HG03558 (cell line): ENCODE measurements around the gene SIK2.
A peak's percentile ranks its signal among the peaks of the same experiment; 100 is the strongest.
"Not testable (repeated sequence)": the region's sequence is repeated elsewhere in the genome, so short reads cannot be mapped to it uniquely, and the experiment has no call there.

Source experiments
- ATAC-seq: cut with Tn5 transposase; IDR thresholded peaks from one replicate; pipeline ENCODE4 v1.9.1; 2021; ENCODE audit warnings: moderate number of reproducible peaks; ENCODE audit not compliant: unreplicated experiment; ENCODE audit errors: extremely low read depth

SIK2 gene

DNA sequence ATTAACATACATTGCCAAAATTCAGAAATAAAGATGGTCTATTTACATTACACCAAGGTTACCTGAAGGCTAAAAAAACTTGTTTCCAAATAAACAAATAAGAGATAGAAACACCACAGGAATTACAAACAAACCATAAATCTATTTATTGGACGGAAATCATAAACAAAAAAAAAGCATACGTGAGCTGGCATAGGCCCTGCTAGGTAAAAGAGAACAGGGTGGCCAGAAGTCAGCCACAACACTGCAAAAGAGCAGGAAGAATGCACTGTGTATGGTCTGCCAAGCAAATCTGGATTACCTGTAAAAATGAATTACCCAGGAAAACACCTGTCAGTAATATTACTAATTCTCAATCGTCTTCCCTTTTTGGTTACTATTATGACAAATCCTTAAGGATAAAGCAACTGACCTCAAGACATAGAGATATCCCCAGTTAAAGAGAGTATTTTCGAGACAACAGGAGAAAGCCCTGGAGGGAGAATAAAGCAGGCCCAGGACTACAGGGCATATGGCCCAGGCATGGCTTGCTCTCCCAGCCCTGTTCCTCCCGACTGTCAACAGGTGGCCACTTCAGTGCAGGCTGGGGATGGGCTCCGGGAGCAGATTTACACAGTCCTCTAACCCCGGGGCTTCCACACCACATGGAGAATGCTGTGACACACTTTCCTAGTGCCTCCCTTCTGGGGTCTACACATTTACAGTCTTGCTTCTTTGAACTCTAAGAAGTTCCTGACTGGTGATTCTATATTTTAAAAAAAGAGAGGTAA lies 146.0 kb downstream of the SIK2 start:
- no peak for ATAC-seq

DNA sequence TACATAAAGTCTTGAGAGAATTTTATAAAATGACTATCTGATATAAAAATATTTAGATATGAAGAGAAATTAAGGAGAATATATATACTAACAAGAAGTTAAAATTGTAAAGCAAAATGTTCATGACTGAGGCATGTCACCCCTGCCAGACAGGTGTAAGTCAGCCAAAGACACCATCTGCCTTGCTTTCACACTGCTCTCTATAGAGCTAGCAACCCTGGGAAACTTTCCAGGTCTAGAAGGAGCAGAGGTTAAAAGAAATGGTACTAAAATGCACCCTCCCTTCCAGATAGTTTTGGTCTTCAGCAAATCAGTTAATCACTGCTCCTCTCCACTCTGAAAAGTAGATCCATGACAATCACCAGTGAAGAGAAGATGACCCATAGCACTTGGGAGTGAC lies 147.4 kb downstream of the SIK2 start:
- no peak for ATAC-seq

DNA sequence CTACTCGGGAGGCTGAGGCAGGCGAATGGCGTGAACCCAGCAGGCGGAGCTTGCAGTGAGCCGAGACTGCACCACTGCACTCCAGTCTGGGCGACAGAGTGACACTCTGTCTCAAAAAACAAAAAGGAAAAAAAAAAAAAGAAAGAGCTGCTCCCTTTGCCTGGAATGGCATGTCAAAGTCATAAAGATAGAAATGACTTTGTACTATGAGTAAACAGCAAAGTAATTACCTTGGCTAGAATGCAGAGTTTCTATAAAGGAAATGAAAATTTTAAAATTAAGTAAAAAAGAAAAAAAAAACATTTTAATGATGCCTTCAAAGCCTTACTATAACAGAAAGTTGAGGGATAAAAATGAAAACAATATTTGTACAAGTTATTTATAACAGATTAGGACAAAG lies 153.8 kb downstream of the SIK2 start:
- no peak for ATAC-seq

DNA sequence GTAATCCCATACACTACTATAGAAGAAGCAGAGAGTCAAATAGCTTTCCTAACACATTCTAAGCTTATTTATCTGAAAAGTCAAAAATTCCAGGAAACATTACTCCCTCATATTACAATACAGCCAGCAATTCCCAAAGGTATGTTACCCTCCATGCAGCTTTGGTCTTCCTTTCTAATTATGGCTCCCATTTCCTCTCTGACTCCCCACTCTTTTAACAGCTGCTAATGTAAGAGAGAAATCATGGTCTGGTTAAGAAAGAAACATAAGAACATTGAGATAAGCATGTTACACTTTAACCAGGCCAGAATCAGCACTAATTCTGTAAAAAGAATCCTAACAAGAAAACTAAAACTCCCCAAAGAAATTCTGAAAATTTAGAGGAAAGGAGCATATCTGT lies 157.1 kb downstream of the SIK2 start:
- no peak for ATAC-seq

DNA sequence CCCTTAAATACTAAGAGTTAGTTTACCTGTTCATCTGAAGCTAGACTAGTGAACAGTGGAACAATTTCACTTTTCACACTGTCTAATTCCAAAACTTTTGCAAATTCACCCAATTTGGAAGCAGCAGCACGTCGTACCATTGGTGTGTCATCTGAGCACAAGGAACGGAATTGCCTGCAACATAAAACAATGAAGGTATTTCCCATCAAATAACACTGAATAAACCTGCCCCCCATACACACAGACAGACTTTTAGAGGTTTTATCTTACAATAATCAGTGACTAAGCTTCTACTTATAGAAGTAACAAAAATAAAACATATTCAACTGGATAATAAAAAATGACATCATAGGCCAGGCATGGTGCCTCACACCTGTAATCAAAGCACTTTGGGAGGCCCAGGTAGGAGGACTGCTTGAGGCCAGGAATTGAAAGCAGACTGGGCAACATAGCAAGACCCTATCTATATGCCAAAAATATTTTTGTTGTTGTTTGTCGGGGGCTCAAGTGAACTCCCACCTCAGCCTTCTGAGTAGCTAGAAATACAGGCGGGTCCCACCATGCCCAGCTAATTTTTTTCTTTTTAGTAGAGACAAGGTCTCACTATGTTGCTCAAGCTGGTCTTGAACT lies 157.6 kb downstream of the SIK2 start:
- ATAC-seq: no peak

DNA sequence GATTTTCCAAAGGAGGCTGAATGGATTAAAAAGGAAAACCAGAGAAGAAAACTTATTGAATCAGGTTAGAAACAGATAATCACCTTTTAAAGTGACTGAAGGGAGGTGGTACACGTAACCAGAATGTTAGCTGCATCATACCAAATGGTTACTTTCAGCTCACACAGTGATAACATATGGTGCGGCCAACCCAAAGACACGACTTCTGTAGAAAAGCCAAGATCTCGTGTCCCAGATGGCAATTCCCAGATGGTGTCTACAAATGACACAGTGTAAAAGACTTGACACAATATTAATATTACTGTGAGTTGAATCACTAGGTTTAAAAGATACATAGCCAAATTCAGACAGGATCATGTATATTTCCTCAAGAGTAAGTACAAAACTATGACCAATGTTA lies 158.8 kb downstream of the SIK2 start:
- ATAC-seq: no peak

DNA sequence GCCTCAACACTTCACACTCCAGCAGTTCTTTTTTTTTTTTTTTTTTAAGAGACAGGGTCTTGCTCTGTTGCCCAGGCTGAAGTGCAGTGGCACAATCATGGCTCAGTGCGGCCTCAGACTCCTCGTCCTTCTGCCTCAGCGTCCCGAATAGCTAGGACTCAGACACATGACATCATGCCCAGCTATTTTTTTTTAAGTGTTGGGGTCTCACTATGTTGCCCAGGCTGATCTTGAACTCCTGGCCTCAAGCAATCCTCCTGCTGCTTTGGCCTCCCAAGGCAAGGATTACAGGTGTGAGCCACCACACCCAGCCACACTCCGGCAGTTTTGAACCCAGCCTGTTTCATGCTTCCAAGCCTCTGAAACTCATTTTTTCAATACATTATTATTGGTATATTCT lies 160.3 kb downstream of the SIK2 start:
- ATAC-seq: no peak

DNA sequence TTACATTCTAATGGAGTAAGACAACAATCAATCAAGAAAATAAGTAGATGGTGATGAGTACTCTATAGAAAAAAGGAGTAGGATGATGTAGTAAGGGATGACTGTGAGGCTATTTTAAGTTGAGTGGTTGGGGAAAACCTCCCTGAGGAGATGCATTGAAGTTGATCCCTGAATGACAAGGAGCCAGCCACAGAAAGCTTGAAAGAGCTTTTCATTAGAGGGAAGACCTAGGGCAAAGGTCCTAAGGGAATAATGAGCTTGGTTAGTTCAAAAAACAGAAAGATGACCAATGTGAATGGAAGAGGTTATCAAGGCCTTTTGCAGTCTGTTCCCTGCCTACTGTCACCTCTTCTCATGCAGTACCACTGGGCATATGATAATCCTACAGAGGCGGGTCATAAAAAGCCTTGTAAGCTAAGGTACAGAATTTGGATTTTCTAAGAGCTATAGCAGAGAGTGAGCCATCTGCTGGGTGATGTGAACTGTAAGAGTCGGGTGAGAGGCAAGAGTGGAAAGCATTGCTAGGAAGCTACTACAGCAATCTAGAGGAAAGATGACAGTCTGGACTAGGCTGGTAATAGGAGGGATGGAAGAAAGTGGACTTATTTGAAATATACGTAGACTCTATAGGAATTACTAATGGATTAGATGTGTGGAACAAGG lies 160.9 kb downstream of the SIK2 start:
- ATAC-seq: no peak

DNA sequence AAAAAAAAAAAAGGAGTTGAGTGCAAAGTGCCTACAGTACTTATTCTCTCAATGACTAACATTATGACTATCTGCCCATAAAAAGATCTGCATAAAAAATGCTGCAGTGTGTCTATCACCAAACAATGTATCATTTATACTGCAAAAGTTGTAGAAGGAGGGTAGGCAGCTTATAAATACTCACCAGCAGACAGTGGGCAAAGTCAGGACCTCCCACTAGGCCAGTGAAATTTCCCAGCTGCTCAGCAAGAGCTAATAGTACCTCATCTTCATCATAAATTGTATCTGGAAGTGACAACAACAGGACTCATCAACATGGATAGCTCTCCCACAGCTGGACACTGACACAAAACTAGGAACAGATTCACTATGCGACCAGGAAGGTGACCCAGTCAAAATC lies 162.4 kb downstream of the SIK2 start:
- ATAC-seq: no peak

DNA sequence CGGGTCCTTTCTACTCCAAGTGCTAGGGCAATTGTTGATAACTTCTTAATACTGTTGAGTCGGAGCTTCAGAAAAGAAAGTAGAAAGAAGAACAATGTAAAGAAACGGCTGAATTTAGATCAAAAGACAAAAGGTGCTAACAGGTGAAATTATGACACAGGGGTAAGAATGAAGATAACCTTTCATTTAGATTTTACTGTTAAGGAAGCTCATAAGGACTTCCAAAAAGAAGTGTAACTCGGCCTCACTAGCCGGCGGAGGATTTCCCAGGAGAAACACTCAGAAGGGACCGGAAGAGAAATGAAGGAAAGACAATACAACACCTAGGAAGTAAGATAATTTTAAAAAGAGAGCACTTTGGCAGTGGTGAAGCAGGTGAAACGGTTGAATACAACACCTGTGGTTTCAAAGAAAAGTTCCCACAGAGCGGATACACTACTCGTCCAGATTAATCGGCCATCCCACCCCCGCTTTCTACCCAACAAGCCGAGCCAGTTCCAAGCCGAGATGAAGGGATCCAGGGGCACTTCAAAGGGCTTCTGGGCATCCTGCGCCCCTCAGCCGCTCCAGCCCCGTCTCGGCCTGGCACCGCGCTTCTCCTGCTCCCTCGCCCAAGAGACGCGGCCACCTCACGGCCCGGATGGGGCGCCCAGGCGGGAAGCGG lies 163.2 kb downstream of the SIK2 start:
- ATAC-seq: no peak

DNA sequence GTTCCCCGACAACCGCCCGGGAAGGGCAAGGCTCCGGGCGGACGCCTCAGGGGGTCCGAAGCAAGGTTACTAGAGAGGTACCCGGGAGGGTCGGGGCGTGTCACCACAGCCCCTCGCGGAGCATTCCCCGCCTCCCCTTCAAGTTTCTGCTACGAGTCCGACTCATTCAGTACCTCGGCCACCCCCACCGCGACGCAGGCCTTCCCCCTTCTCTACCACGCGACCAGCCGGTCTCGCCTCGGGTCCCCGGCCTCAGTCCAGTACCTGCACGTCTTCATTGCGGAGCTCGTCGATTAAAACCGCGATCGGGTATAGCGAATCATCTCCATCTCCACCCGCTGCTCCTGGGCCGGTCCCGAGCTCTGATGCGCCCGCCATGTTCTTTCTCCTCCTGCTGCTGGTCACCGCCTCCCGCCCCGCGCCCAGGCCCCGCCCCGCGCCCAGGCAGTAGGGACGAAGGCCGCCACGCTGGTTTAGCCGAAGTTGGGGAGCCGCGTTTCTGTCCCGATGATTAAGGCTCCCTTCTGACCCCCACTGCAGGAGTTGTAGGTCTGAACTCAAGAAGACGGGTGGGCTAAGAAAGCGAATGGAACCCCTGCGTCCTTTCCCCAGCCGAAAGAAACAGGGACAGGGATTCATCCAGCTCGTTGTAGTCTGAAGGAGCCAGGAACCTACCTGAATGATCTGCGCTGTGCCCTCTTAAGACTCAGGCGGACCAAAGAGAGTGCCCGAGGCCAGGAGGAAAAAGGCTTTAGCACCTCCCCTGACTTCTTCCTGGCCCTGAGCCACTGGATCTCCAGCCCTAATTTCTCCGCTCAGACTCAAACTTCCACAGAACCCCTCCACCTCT lies 164.0 kb downstream of the SIK2 start, which contains the start of gene PPP2R1B:
TSS of gene PPP2R1B (minus strand) at position 406 of the 850 bp plus-strand sequence. CDS start at position 378, 28 bp downstream.
- ATAC-seq: no peak

DNA sequence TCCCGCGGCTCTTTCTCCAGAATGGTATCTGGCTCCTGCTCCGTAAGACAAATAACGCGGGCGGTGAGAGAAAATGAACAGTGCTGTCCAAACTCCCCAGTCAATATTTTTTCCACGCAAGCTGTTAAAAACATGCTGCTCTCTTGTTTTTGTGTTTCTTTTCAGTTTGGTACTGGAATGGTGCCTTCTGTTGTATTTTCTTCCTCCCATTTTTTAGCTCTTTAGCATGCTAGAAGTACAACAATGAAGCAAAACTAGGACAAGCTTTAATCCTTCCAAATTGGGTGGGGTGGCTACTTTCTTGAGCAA lies 164.5 kb downstream of the SIK2 start:
- no peak for ATAC-seq

DNA sequence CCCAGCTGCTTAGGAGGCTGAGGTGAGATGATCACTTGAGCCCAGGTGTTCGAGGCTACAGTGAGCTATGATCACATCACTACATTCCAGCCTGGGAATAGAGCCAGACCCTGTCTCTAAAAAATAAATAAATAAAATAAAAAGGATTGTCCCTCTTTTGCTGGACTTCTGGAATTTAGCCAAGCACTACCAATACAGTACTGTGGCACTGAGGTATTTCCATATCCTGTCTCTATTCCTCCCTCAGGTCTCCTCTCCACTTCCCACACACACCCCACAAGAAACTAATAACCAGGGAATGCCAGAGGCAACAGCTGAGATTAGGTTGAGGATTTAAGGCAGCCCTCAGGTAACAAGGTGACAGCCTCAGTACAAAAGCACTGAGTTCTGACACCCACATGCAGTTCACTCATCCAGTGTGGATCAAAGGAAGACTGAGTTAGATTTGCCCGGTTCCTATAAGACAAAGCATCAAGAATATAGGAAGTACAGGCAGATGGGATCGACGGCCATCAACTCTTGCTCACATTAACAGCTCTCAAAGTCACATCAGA lies 168.4 kb downstream of the SIK2 start:
- no peak for ATAC-seq

DNA sequence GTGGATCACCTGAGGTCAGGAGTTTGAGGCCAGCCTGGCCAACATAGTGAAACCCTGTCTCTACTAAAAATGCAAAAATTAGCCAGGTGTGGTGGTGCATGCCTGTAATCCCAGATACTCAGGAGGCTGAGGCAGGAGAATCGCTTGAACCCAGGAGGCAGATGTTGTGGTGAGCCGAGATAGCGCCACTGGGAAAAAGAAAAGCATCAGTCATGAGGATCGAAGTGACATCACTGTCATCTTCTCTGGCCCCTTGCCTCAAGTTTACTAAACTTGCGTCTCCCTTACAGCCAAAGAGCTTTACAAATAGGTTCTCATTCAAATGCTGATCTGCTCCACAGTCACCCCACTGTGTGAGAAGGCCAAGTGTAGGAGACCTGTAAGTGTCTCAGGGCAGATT lies 169.0 kb downstream of the SIK2 start:
- not testable (repeated sequence) for ATAC-seq

DNA sequence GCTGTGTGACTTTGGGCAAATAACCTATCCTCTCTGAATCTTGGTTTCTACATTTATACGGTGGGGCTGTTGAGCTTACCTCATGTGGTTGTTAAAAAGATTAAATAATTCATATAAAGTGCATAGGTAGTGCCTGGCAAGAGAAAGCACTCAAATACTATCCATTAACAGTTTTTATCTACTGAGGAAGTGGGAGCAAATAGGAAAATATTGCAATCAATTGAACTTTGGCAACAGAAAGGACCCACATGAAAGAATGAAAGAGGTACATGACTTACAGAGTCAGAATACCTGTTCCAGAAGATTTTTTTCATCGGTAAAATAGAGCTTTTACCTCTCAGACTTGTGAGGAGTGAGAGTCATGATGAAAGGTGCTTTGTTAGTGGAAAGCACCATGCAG lies 170.3 kb downstream of the SIK2 start:
- ATAC-seq: no peak

DNA sequence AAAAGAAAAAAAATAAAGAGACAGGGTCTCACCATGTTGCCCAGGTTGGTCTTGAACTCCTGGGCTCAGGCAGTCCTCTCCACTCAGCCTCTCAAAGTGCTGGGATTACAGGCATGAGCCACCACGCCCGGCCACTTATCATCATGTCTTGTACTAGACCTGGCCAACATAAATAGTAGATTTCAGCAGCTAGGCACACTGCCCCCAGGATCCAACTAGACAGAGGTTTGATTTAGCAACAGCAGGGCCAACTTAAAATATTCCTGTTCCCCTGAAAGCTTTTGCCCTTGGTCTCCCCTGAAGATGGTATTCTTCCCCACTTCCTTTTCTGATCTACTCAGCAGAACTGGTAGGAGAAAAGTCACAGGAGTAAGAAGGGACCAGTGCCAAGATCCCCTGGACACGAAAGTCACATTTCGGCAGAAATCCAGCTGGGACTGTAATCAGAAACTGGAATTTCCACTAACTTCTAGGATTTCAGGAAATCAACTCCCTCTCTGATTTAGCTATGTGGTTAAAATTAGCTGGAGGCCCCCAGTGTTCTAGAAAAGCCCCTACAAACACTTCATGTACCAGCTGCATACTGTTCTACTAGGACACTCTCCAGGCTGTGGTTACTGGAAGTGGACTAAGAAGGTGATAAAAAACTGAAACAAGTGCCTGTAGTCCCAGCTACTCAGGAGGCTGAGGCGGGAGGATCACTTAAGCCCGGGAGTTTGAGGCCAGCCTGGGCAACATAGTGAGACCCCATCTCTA lies 172.9 kb downstream of the SIK2 start:
- ATAC-seq: no peak

DNA sequence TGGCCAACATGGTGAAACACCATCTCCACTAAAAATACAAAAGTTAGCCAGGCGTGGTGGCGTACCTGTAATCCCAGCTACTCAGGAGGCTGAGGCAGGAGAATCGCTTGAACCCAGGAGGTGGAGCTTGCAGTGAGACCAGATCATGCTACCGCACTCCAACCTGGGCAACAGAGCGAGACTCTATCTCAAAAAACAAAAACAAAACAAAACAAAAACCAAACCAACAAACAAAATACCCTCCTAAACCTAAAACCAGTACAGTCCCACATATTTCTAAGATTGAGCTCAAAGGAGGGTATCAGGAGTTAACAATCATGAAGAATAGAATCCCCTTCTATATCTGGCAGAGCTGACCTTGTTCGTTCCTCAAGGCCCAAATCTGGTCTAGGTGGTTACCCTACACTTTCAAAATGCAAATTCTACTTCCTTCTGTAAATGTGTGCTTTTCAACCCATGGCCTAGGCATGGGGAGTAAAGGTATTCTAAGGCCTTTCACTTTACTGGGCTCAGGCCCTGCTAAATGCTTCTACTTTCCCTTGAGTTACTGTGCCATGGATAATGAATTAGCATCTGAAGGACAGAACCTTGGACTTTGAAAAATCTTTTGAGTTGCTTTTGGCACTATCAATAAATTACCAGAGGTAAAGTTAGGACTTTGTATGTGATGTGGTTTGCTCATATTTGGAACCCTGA lies 174.3 kb downstream of the SIK2 start:
- peak; percentile 74 for ATAC-seq
